Upper lobe of left lung (tissue), 4 donors: ENCODE measurements around the gene EIF4EBP3.

ENCODE experiments used
- POLR2A ChIP-seq, 4 donors: fragments of 450-650 bp; IDR thresholded peaks; one replicate each; pipeline ENCODE4 v1.5.1; 2016 to 2017; ENCODE audit warnings: antibody characterized with exemption in 4 of 4, mild to moderate bottlenecking in 2 of 4
- TF ChIP-seq, protein P1 (sequence below), 6 experiments: fragments of 450-650 bp in 4 of 6; fragments of 200-600 bp in 2 of 6; sonication (generic) in 2 of 6; IDR thresholded peaks; one replicate each; pipeline ENCODE4 v1.5.1; 2016 to 2019; ENCODE audit warnings: antibody characterized with exemption in 6 of 6

DNA sequence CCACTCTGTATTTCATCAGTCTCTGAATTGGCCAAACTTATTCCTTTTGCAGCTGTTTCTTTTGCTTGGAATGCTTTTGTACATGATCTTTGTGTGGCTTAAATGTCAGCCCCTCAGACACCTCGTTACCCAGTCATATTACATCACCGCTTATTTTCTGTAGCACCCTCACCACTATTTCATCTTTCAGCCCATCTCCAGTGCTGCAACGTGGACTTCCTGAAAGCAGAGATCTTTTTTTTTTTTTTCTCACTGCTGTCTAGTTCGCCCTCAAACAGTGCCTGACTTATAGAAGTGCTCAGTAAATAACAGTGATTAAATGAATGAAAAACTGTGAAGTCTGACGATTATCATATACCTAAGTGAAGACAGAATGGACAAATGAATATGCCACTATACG, 9.0 kb downstream of the EIF4EBP3 start:
- TF ChIP-seq, protein P1, sequence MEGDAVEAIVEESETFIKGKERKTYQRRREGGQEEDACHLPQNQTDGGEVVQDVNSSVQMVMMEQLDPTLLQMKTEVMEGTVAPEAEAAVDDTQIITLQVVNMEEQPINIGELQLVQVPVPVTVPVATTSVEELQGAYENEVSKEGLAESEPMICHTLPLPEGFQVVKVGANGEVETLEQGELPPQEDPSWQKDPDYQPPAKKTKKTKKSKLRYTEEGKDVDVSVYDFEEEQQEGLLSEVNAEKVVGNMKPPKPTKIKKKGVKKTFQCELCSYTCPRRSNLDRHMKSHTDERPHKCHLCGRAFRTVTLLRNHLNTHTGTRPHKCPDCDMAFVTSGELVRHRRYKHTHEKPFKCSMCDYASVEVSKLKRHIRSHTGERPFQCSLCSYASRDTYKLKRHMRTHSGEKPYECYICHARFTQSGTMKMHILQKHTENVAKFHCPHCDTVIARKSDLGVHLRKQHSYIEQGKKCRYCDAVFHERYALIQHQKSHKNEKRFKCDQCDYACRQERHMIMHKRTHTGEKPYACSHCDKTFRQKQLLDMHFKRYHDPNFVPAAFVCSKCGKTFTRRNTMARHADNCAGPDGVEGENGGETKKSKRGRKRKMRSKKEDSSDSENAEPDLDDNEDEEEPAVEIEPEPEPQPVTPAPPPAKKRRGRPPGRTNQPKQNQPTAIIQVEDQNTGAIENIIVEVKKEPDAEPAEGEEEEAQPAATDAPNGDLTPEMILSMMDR (IDR thresholded peaks at IDR 0.05): no peak
- TF ChIP-seq POLR2A (IDR thresholded peaks at IDR 0.05): no peak
